Measurements from ENCODE around the gene ZNF330. TPM values are rescaled to one million over a fixed set of nuclear protein-coding genes. Genes with fewer than 3 reads are reported as not detected.
"Not testable (repeated sequence)": the region's sequence is repeated elsewhere in the genome, so short reads cannot be mapped to it uniquely, and the experiment has no call there.

Gene ZNF330
- 55.3 TPM for polyA plus RNA-seq (2013)

GRCh38 chr4:141220691-141221659, at the start of gene ZNF330:
ZNF330 (plus strand) TSS chr4:141220895; CDS start chr4:141222372, 1,477 bp downstream.
- peak; percentile 82 to 90 (median 87) for DNase-seq
- peak within 1 kb of the TSS; percentile 86 to 95 for H3K27ac ChIP-seq (ENCODE audit: insufficient read depth in 1 of 2, low read depth in 1 of 2, low read length in 2 of 2, poor library complexity in 1 of 2, severe bottlenecking in 2 of 2)
- CTCF ChIA-PET, result no interaction called here
- WGBS (ENCODE audit: insufficient coverage), result 0% methylated on average over 41 of the region's 57 CpGs
- H3K36me3 ChIP-seq (ENCODE audit: control insufficient read depth in 4 of 4, insufficient read depth in 4 of 4, low read length in 3 of 4), result peaks cover 8 to 35% (median 19%) of the 10 kb centered on the region in 4 experiments
- POLR2A ChIA-PET, result no interaction called here
- H3K4me1 ChIP-seq (ENCODE audit: control extremely low read depth in 1 of 4, control insufficient read depth in 4 of 4, insufficient read depth in 4 of 4, low read length in 3 of 4), result peaks cover 0 to 12% (median 9%) of the 10 kb centered on the region in 4 experiments
- no peaks in the 10 kb centered on the region for H3K27me3 ChIP-seq (replicated peaks in 2 of 5; ENCODE audit: control insufficient read depth in 4 of 5, insufficient read depth in 5 of 5, low read length in 4 of 5)
- H3K9me3 ChIP-seq (ENCODE audit: control extremely low read depth in 1 of 5, control insufficient read depth in 4 of 5, insufficient read depth in 2 of 5, low read depth in 1 of 5, low read length in 4 of 5), result no peaks in the 10 kb centered on the region
- H3K4me3 ChIP-seq (ENCODE audit: control insufficient read depth in 1 of 7, extremely low read depth in 1 of 7, insufficient read depth in 4 of 7, low read depth in 2 of 7, low read length in 6 of 7), result peak within 1 kb of the TSS; percentile 88 to 99 (median 97)

- 100% methylated on average over 1 of the region's 1 CpG for WGBS (ENCODE audit: insufficient coverage)
- Histone ChIP-seq H3K4me1 (ENCODE audit: control extremely low read depth in 1 of 4, control insufficient read depth in 4 of 4, insufficient read depth in 4 of 4, low read length in 3 of 4) (no peaks in the 10 kb centered on the region), H3K4me3 (ENCODE audit: control insufficient read depth in 1 of 7, extremely low read depth in 1 of 7, insufficient read depth in 4 of 7, low read depth in 2 of 7, low read length in 6 of 7) (no peak overlapping the region), H3K9me3 (ENCODE audit: control extremely low read depth in 1 of 5, control insufficient read depth in 4 of 5, insufficient read depth in 2 of 5, low read depth in 1 of 5, low read length in 4 of 5) (no peaks in the 10 kb centered on the region), H3K36me3 (ENCODE audit: control insufficient read depth in 4 of 4, insufficient read depth in 4 of 4, low read length in 3 of 4) (no peaks in the 10 kb centered on the region), H3K27ac (ENCODE audit: insufficient read depth in 1 of 2, low read depth in 1 of 2, low read length in 2 of 2, poor library complexity in 1 of 2, severe bottlenecking in 2 of 2) (no peak overlapping the region), H3K27me3 (replicated peaks in 2 of 5; ENCODE audit: control insufficient read depth in 4 of 5, insufficient read depth in 5 of 5, low read length in 4 of 5) (no peaks in the 10 kb centered on the region)
- ChIA-PET POLR2A (no interaction called here), CTCF (interaction anchor here (0.6 to 0.7 kb wide), 2 partner anchors 11 to 374 kb away, joined by 3 read pairs; no protein-coding TSS in a partner anchor)
- peak in 1 of 3 donors; percentile 6 for DNase-seq
These were observed 46.2 kb upstream of the ZNF330 start for GRCh38 chr4:141174457-141174856.

- Histone ChIP-seq H3K4me1 (ENCODE audit: control extremely low read depth in 1 of 4, control insufficient read depth in 4 of 4, insufficient read depth in 4 of 4, low read length in 3 of 4) (no peaks in the 10 kb centered on the region), H3K4me3 (ENCODE audit: control insufficient read depth in 1 of 7, extremely low read depth in 1 of 7, insufficient read depth in 4 of 7, low read depth in 2 of 7, low read length in 6 of 7) (no peak overlapping the region), H3K36me3 (ENCODE audit: control insufficient read depth in 4 of 4, insufficient read depth in 4 of 4, low read length in 3 of 4) (no peaks in the 10 kb centered on the region), H3K9me3 (ENCODE audit: control extremely low read depth in 1 of 5, control insufficient read depth in 4 of 5, insufficient read depth in 2 of 5, low read depth in 1 of 5, low read length in 4 of 5) (no peaks in the 10 kb centered on the region), H3K27ac (ENCODE audit: insufficient read depth in 1 of 2, low read depth in 1 of 2, low read length in 2 of 2, poor library complexity in 1 of 2, severe bottlenecking in 2 of 2) (no peak overlapping the region), H3K27me3 (replicated peaks in 2 of 5; ENCODE audit: control insufficient read depth in 4 of 5, insufficient read depth in 5 of 5, low read length in 4 of 5) (peaks cover 0 to 2% (median 0%) of the 10 kb centered on the region in 5 experiments)
- no CpG with 5 or more reads among the region's 1 CpG for WGBS (ENCODE audit: insufficient coverage)
- ChIA-PET POLR2A (no interaction called here), CTCF (no interaction called here)
- DNase-seq, result no peak
These were observed 43.5 kb upstream of the ZNF330 start for GRCh38 chr4:141177171-141177570.

GRCh38 chr4:141179474-141180373, 41.0 kb upstream of the ZNF330 start:
- WGBS (ENCODE audit: insufficient coverage), result 86% methylated on average over 6 of the region's 8 CpGs
- Histone ChIP-seq H3K36me3 (ENCODE audit: control insufficient read depth in 4 of 4, insufficient read depth in 4 of 4, low read length in 3 of 4) (no peaks in the 10 kb centered on the region), H3K4me1 (ENCODE audit: control extremely low read depth in 1 of 4, control insufficient read depth in 4 of 4, insufficient read depth in 4 of 4, low read length in 3 of 4) (no peaks in the 10 kb centered on the region), H3K27me3 (replicated peaks in 2 of 5; ENCODE audit: control insufficient read depth in 4 of 5, insufficient read depth in 5 of 5, low read length in 4 of 5) (peaks cover 0 to 2% (median 0%) of the 10 kb centered on the region in 5 experiments), H3K27ac (ENCODE audit: insufficient read depth in 1 of 2, low read depth in 1 of 2, low read length in 2 of 2, poor library complexity in 1 of 2, severe bottlenecking in 2 of 2) (no peak overlapping the region), H3K4me3 (ENCODE audit: control insufficient read depth in 1 of 7, extremely low read depth in 1 of 7, insufficient read depth in 4 of 7, low read depth in 2 of 7, low read length in 6 of 7) (no peak overlapping the region), H3K9me3 (ENCODE audit: control extremely low read depth in 1 of 5, control insufficient read depth in 4 of 5, insufficient read depth in 2 of 5, low read depth in 1 of 5, low read length in 4 of 5) (peaks cover 0 to 3% (median 0%) of the 10 kb centered on the region in 5 experiments)
- DNase-seq, result no peak
- POLR2A ChIA-PET, result no interaction called here
- CTCF ChIA-PET, result interaction anchor here (0.9 kb wide), 1 partner anchor 25 kb away, joined by 3 read pairs; no protein-coding TSS in a partner anchor

- no peak overlapping the region for H3K27ac ChIP-seq (ENCODE audit: insufficient read depth in 1 of 2, low read depth in 1 of 2, low read length in 2 of 2, poor library complexity in 1 of 2, severe bottlenecking in 2 of 2)
- no peaks in the 10 kb centered on the region for H3K4me1 ChIP-seq (ENCODE audit: control extremely low read depth in 1 of 4, control insufficient read depth in 4 of 4, insufficient read depth in 4 of 4, low read length in 3 of 4)
- peaks cover 0 to 2% (median 0%) of the 10 kb centered on the region in 5 experiments for H3K27me3 ChIP-seq (replicated peaks in 2 of 5; ENCODE audit: control insufficient read depth in 4 of 5, insufficient read depth in 5 of 5, low read length in 4 of 5)
- 100% methylated on average over 1 of the region's 2 CpGs for WGBS (ENCODE audit: insufficient coverage)
- no peak for DNase-seq
- H3K9me3 ChIP-seq (ENCODE audit: control extremely low read depth in 1 of 5, control insufficient read depth in 4 of 5, insufficient read depth in 2 of 5, low read depth in 1 of 5, low read length in 4 of 5), result peaks cover 0 to 3% (median 0%) of the 10 kb centered on the region in 5 experiments
- CTCF ChIA-PET, result interaction anchor here (0.9 kb wide), 1 partner anchor 26 kb away, joined by 3 read pairs; no protein-coding TSS in a partner anchor
- H3K4me3 ChIP-seq (ENCODE audit: control insufficient read depth in 1 of 7, extremely low read depth in 1 of 7, insufficient read depth in 4 of 7, low read depth in 2 of 7, low read length in 6 of 7), result no peak overlapping the region
- POLR2A ChIA-PET, result no interaction called here
- no peaks in the 10 kb centered on the region for H3K36me3 ChIP-seq (ENCODE audit: control insufficient read depth in 4 of 4, insufficient read depth in 4 of 4, low read length in 3 of 4)
These were observed 39.5 kb upstream of the ZNF330 start for GRCh38 chr4:141180991-141181761.

- H3K36me3 ChIP-seq (ENCODE audit: control insufficient read depth in 4 of 4, insufficient read depth in 4 of 4, low read length in 3 of 4); H3K9me3 ChIP-seq (ENCODE audit: control extremely low read depth in 1 of 5, control insufficient read depth in 4 of 5, insufficient read depth in 2 of 5, low read depth in 1 of 5, low read length in 4 of 5); CTCF ChIA-PET; POLR2A ChIA-PET; H3K27ac ChIP-seq (ENCODE audit: insufficient read depth in 1 of 2, low read depth in 1 of 2, low read length in 2 of 2, poor library complexity in 1 of 2, severe bottlenecking in 2 of 2); H3K27me3 ChIP-seq (replicated peaks in 2 of 5; ENCODE audit: control insufficient read depth in 4 of 5, insufficient read depth in 5 of 5, low read length in 4 of 5); H3K4me1 ChIP-seq (ENCODE audit: control extremely low read depth in 1 of 4, control insufficient read depth in 4 of 4, insufficient read depth in 4 of 4, low read length in 3 of 4); H3K4me3 ChIP-seq (ENCODE audit: control insufficient read depth in 1 of 7, extremely low read depth in 1 of 7, insufficient read depth in 4 of 7, low read depth in 2 of 7, low read length in 6 of 7); DNase-seq: not testable (repeated sequence)
- 88% methylated on average over 1 of the region's 2 CpGs for WGBS (ENCODE audit: insufficient coverage)
These were observed 37.2 kb upstream of the ZNF330 start for GRCh38 chr4:141183491-141183890.
